ENCODE data around the gene MEP1A.
A peak's percentile ranks its signal among the peaks of the same experiment; 100 is the strongest.
"Not testable (repeated sequence)": the region's sequence is repeated elsewhere in the genome, so short reads cannot be mapped to it uniquely, and the experiment has no call there.

MEP1A gene

GRCh38 chr6:46793138-46793537, at the start of gene MEP1A:
TSS of gene MEP1A (plus strand) at chr6:46793389. CDS start at chr6:46793399, 10 bp downstream.
- no peak for DNase-seq

- DNase-seq: no peak
Observed at GRCh38 chr6:46743425-46744158, 49.6 kb upstream of the MEP1A start.

- peak; percentile 73 to 79 for DNase-seq
Observed at GRCh38 chr6:46744159-46744725, 48.9 kb upstream of the MEP1A start.

- no peak for DNase-seq
Observed at GRCh38 chr6:46745973-46746372, 47.2 kb upstream of the MEP1A start.

- DNase-seq: no peak
Observed at GRCh38 chr6:46746696-46747095, 46.5 kb upstream of the MEP1A start, which contains the start of gene ANKRD66. TSS of gene ANKRD66 (plus strand) at chr6:46746933. CDS start at chr6:46751949, 5,016 bp downstream.

- DNase-seq: no peak
Observed at GRCh38 chr6:46748940-46749503, 44.2 kb upstream of the MEP1A start.

- no peak for DNase-seq
Observed at GRCh38 chr6:46749731-46750130, 43.5 kb upstream of the MEP1A start.

GRCh38 chr6:46751658-46752057, 41.5 kb upstream of the MEP1A start:
- no peak for DNase-seq

- no peak for DNase-seq
Observed at GRCh38 chr6:46755865-46756264, 37.3 kb upstream of the MEP1A start.

- peak in 1 of 2 donors; percentile 66 for DNase-seq
Observed at GRCh38 chr6:46756469-46757213, 36.5 kb upstream of the MEP1A start.

- DNase-seq: peak; percentile 45 to 89
Observed at GRCh38 chr6:46757214-46757596, 36.0 kb upstream of the MEP1A start.

- no peak for DNase-seq
Observed at GRCh38 chr6:46758960-46759753, 34.0 kb upstream of the MEP1A start.

GRCh38 chr6:46760925-46761324, 32.3 kb upstream of the MEP1A start:
- DNase-seq: peak in 1 of 2 donors; percentile 53

- DNase-seq: no peak
Observed at GRCh38 chr6:46763466-46763865, 29.7 kb upstream of the MEP1A start.

- not testable (repeated sequence) for DNase-seq
Observed at GRCh38 chr6:46764280-46764679, 28.9 kb upstream of the MEP1A start.

GRCh38 chr6:46764961-46765360, 28.2 kb upstream of the MEP1A start:
- no peak for DNase-seq

- DNase-seq: peak; percentile 37 to 41
Observed at GRCh38 chr6:46772016-46772415, 21.2 kb upstream of the MEP1A start.

GRCh38 chr6:46772762-46773161, 20.4 kb upstream of the MEP1A start:
- peak; percentile 96 to 100 for DNase-seq

- peak; percentile 79 to 94 for DNase-seq
Observed at GRCh38 chr6:46773201-46773855, 19.9 kb upstream of the MEP1A start.

- DNase-seq: not testable (repeated sequence)
Observed at GRCh38 chr6:46774736-46775135, 18.5 kb upstream of the MEP1A start.

GRCh38 chr6:46776070-46776712, 17.0 kb upstream of the MEP1A start:
- no peak for DNase-seq

Data from inflammatory macrophage treated with lipopolysaccharide for 1 hour (primary cell).